GM18507 (cell line): Measurements from ENCODE around the gene NDUFA8.

ENCODE experiments used
- DNase-seq: peaks from one replicate; pipeline ENCODE4 v3.0.0; 2011; ENCODE audit warnings: low read depth; ENCODE audit not compliant: insufficient read length; ENCODE audit errors: extremely low spot score
- FAIRE-seq: peaks from 2 replicates; lab custom pipeline; 2011; peaks lifted over from hg19 to GRCh38; lab: Jason Lieb, UNC

The NDUFA8 gene

GRCh38 chr9:122110100-122110833 lies 49.3 kb downstream of the NDUFA8 start:
- no peak for FAIRE-seq
- no peak for DNase-seq

GRCh38 chr9:122109035-122109813 lies 50.4 kb downstream of the NDUFA8 start:
- DNase-seq (no peak), FAIRE-seq (no peak)

DNA sequence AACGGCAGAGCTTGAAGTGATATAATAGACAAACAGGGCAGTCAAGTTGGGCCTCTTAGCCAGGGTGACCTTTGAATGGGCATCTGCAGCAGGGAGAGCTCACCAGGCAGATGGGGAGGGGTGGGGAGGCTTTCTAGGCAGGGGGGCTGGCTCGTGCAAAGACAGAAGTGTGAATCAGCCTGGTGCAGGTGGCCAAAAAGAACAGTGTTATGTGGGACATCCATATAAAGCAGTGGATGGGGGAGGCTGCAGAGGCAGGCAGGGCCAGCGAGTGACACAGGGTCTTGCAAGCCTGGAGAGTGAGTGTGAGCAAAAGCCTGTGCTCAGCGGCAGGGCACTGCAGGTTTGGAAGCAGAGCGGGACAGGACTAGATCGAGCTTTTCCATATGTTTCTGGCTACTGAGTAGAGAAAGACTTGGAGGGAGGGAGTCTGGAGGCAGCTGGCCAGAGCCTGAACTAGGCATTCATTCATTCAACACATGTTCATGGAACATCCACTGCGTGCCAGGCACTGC lies 52.2 kb downstream of the NDUFA8 start:
- FAIRE-seq = no peak

GRCh38 chr9:122106576-122106975 lies 53.0 kb downstream of the NDUFA8 start:
- DNase-seq = no peak
- no peak for FAIRE-seq

More for the DNA sequence above, 52.2 kb downstream of the NDUFA8 start:
- no peak for DNase-seq

DNA sequence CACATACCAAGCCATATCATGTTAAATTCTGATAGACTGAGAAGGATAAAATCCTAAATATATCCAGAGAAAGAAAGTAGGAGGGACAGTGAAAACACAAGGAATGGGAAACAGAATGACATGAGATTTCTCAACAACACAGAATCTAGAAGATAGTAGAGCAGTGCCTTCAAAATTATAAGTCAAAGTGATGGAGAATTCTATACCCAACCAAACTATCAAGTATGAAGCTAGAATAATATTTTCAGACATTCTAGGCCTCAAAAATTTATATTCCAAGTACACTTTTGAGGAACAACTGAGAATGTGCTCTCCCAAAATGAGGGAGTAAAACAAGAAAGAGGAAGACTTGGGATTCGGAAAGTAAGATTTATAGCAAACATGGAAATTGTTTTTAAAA lies 55.6 kb downstream of the NDUFA8 start:
- FAIRE-seq = no peak
- DNase-seq = no peak

GRCh38 chr9:122102156-122102555 lies 57.4 kb downstream of the NDUFA8 start:
- no peak for DNase-seq
- no peak for FAIRE-seq

GRCh38 chr9:122100756-122101155 lies 58.8 kb downstream of the NDUFA8 start:
- DNase-seq = no peak
- no peak for FAIRE-seq

DNA sequence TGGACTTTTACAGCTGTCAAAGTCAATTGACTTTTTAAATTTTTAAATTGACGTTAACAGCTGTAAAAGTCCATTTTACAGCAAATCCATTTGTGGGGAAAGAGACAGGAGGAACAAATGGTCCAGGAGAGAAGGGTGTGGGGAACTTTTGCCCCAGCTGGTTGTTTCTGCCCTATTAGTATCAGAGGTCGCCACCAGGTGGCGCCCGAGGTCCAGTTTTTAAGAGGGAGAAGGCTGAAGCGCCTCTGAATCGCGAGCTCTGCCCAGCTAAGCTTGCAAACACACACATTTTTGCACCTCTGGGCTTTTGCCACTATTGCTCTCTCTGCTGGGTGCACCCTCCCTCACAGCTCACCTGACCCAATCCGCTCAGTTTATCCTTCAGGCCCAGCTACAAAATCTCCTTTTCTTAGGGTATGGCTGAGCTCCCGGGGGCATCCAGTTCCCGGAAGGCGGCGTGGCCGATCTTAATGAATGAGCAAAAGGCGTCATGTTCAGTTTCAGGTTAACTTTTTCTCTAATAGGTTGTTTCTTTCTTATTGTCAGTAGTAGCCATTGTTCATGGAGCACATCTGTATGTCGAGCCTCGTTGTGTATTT lies 60.2 kb downstream of the NDUFA8 start:
- DNase-seq (peak; percentile 56), FAIRE-seq (peak; percentile 81)

- FAIRE-seq (no peak), DNase-seq (no peak)
Measured at GRCh38 chr9:122097679-122098315, 61.8 kb downstream of the NDUFA8 start.

DNA sequence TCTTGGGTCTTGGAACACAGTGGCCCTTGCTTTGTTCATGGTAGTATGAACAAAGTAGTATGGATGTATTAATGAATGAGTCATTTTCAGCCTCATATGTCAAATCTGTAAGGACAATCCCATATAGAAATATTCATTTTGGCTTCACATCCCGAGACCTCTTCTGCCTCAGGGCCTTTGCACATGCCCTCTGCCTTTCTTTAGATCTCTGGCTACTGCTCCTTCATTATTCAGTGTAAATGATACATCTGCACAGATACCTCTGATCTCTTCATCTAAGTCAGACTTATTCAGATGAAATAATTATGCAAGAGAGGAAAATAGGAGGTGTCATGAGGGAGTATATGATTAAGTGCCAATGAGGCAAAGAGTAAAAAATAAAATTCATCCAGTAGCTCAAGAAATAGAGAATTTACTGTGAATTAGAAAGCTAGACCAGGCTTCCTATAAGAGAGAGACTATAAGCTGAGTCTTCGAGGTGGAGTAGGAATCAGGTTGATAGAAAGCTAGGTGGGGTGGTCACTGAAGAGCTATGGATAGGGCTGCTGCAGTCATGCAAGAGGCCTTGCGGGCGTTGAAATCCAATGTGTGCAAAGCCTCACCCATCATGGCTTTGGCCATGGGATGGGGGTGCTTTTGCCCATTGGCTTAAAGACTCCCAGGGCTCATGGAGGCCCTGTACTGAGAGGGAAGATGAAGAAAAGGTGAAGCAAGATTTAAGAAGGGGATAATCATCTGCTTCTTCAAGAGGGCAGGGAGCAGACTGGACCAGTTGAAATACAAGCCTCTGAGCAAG lies 62.8 kb downstream of the NDUFA8 start:
- DNase-seq (no peak), FAIRE-seq (no peak)

- DNase-seq (no peak), FAIRE-seq (peak; percentile 65)
Measured at GRCh38 chr9:122095010-122095767, 64.4 kb downstream of the NDUFA8 start.
